G401 (cell line): ENCODE measurements around the gene PREX1. TPM values are rescaled to one million over a fixed set of nuclear protein-coding genes. Genes with fewer than 3 reads are reported as not detected.

ENCODE experiments used
- DNase-seq: peaks from one replicate; pipeline ENCODE4 v3.0.0-alpha.2; 2015; ENCODE audit warnings: low spot score
- in situ Hi-C: cut with HindIII; loops from 2 replicates; pipeline ENCODE4 v1.10.0; 2016; ENCODE audit warnings: low sequenced_read_pairs, mixed read lengths
- total RNA-seq: library from RNA; depleted of rRNA; stranded (reverse); fragments of >200 nt; shearing (Covaris generic); gene quantifications from 2 replicates; pipeline ENCODE4 v1.2.3, GENCODE V29; 2014

PREX1 gene
- total RNA-seq, 1 experiment from 2014 or later: 6.1 TPM

GRCh38 chr20:48682529-48683363 lies 145.1 kb downstream of the PREX1 start:
- in situ Hi-C loops: no loop called here

GRCh38 chr20:48681873-48682426 lies 145.8 kb downstream of the PREX1 start:
- DNase-seq: no peak
- in situ Hi-C loops: no loop called here

More at GRCh38 chr20:48682529-48683363, 145.1 kb downstream of the PREX1 start:
- DNase-seq: peak; percentile 19

GRCh38 chr20:48681201-48681872 lies 146.5 kb downstream of the PREX1 start:
- no peak for DNase-seq
- in situ Hi-C loops: no loop called here

- in situ Hi-C loops: no loop called here
- DNase-seq: no peak
Measured at GRCh38 chr20:48680650-48681049, 147.1 kb downstream of the PREX1 start.

GRCh38 chr20:48679599-48679998 lies 148.2 kb downstream of the PREX1 start:
- no peak for DNase-seq
- in situ Hi-C loops: no loop called here

- DNase-seq: no peak
- in situ Hi-C loops: no loop called here
Measured at GRCh38 chr20:48679011-48679410, 148.8 kb downstream of the PREX1 start.

GRCh38 chr20:48678421-48678820 lies 149.4 kb downstream of the PREX1 start:
- DNase-seq: no peak
- in situ Hi-C loops: no loop called here

- no peak for DNase-seq
- in situ Hi-C loops: no loop called here
Measured at GRCh38 chr20:48676795-48677460, 150.9 kb downstream of the PREX1 start.

- DNase-seq: no peak
- in situ Hi-C loops: no loop called here
Measured at GRCh38 chr20:48676125-48676524, 151.7 kb downstream of the PREX1 start.

- DNase-seq: no peak
- in situ Hi-C loops: no loop called here
Measured at GRCh38 chr20:48674461-48674860, 153.3 kb downstream of the PREX1 start.

- in situ Hi-C loops: no loop called here
- no peak for DNase-seq
Measured at GRCh38 chr20:48673507-48673906, 154.3 kb downstream of the PREX1 start.

GRCh38 chr20:48672324-48672723 lies 155.5 kb downstream of the PREX1 start:
- in situ Hi-C loops: no loop called here
- no peak for DNase-seq

GRCh38 chr20:48671141-48671540 lies 156.7 kb downstream of the PREX1 start:
- no peak for DNase-seq

GRCh38 chr20:48669946-48670605 lies 157.7 kb downstream of the PREX1 start:
- in situ Hi-C loops: no loop called here
- no peak for DNase-seq

More at GRCh38 chr20:48671141-48671540, 156.7 kb downstream of the PREX1 start:
- in situ Hi-C loops: no loop called here

GRCh38 chr20:48668451-48668946 lies 159.3 kb downstream of the PREX1 start:
- in situ Hi-C loops: no loop called here
- peak; percentile 9 for DNase-seq

GRCh38 chr20:48667889-48668413 lies 159.8 kb downstream of the PREX1 start:
- no peak for DNase-seq
- in situ Hi-C loops: no loop called here

GRCh38 chr20:48667481-48667880 lies 160.3 kb downstream of the PREX1 start:
- in situ Hi-C loops: no loop called here
- no peak for DNase-seq

GRCh38 chr20:48665785-48666184 lies 162.0 kb downstream of the PREX1 start:
- DNase-seq: no peak
- in situ Hi-C loops: no loop called here

- no peak for DNase-seq
- in situ Hi-C loops: no loop called here
Measured at GRCh38 chr20:48662711-48663110, 165.1 kb downstream of the PREX1 start.
